A673 (cell line): ENCODE results near the gene FBXL17. TPM values are rescaled to one million over a fixed set of nuclear protein-coding genes. Genes with fewer than 3 reads are reported as not detected.

Source experiments
- BruUV-seq: library from RNA; stranded (reverse); fragments of 400-500 nt; replicated peaks from 2 replicates; lab custom pipeline; 2021; lab: Mats Ljungman, UMichigan
- CTCF ChIA-PET: fragments of 300-600 bp; sonication (Branson Sonifier 250); formaldehyde crosslinking; loops from one replicate; lab custom pipeline; 2022; ENCODE audit warnings: antibody characterized with exemption; lab: Charles Lee
- POLR2A ChIA-PET: fragments of 300-600 bp; sonication (Branson Sonifier 250); formaldehyde crosslinking; loops from one replicate; lab custom pipeline; 2022; ENCODE audit warnings: antibody characterized with exemption; ENCODE audit not compliant: low non-redundant PET; lab: Charles Lee
- DNase-seq: peaks from one replicate; pipeline ENCODE4 v3.0.0-alpha.2; 2015; ENCODE audit warnings: low spot score
- H3K27ac ChIP-seq: fragments of 200-600 bp; sonication (generic); 2 replicates; pipeline ENCODE4 v1.5.1; 2016; ENCODE audit warnings: mixed run types, low read depth, mild to moderate bottlenecking, mixed read lengths, antibody characterized with exemption, low read length; ENCODE audit not compliant: poor library complexity, severe bottlenecking
- H3K27me3 ChIP-seq: fragments of 200-600 bp; sonication (generic); replicated peaks from 2 replicates; pipeline ENCODE4 v1.6.1; 2017; ENCODE audit warnings: mixed run types, low read depth, mild to moderate bottlenecking, mixed read lengths, antibody characterized with exemption, low read length; ENCODE audit not compliant: insufficient read depth, poor library complexity
- H3K36me3 ChIP-seq: fragments of 200-600 bp; sonication (generic); 2 replicates; pipeline ENCODE4 v1.6.1; 2016; ENCODE audit warnings: mixed run types, mild to moderate bottlenecking, mixed read lengths, antibody characterized with exemption, low read length; ENCODE audit not compliant: insufficient read depth, poor library complexity, severe bottlenecking
- H3K4me1 ChIP-seq: fragments of 200-600 bp; sonication (generic); 2 replicates; pipeline ENCODE4 v1.6.1; 2017; ENCODE audit warnings: mixed run types, mild to moderate bottlenecking, mixed read lengths, antibody characterized with exemption, low read length; ENCODE audit not compliant: insufficient read depth, poor library complexity, severe bottlenecking
- H3K4me3 ChIP-seq: fragments of 200-600 bp; sonication (generic); 2 replicates; pipeline ENCODE4 v1.5.1; 2016; ENCODE audit warnings: low read depth, mixed run types, mild to moderate bottlenecking, mixed read lengths, low read length; ENCODE audit not compliant: poor library complexity, severe bottlenecking
- H3K9me3 ChIP-seq: fragments of 200-600 bp; sonication (generic); 2 replicates; pipeline ENCODE4 v1.6.1; 2016; ENCODE audit warnings: mixed run types, low read depth, mild to moderate bottlenecking, mixed read lengths, antibody characterized with exemption, low read length; ENCODE audit not compliant: poor library complexity, severe bottlenecking
- CTCF ChIP-seq: fragments of 300-800, 200-600 bp; sonication (generic); conservative IDR thresholded peaks from 2 replicates; pipeline ENCODE4 v1.5.1; 2017; ENCODE audit warnings: low read depth, mild to moderate bottlenecking, antibody characterized with exemption, low read length, moderate library complexity, mixed read lengths
- EZH2 ChIP-seq: fragments of 200-600 bp; sonication (generic); IDR thresholded peaks from 2 replicates; pipeline ENCODE4 v1.6.1; 2017; ENCODE audit warnings: borderline replicate concordance, low read depth, mild to moderate bottlenecking, mixed read lengths, antibody characterized with exemption, low read length; ENCODE audit not compliant: poor library complexity, severe bottlenecking
- intact Hi-C: fragments of 100-400 bp; cut with micrococcal nuclease; formaldehyde crosslinking; loops from one replicate; pipeline ENCODE4 v1.10.0; 2022; ENCODE audit not compliant: unreplicated experiment
- total RNA-seq: library from RNA; stranded (reverse); gene quantifications from 2 replicates; pipeline ENCODE4 v1.2.3, GENCODE V29; 2021

Gene FBXL17
- total RNA-seq, 1 experiment from 2014 or later = 5.7 TPM

GRCh38 chr5:107815109-107815508, 566.8 kb downstream of the FBXL17 start:
- TF ChIP-seq CTCF (no peak), EZH2 (no peak)
- CTCF ChIA-PET = no interaction called here
- POLR2A ChIA-PET = no interaction called here
- no peaks in the 10 kb centered on the region for H3K9me3 ChIP-seq
- intact Hi-C loops = no loop called here
- no peak overlapping the region for H3K4me3 ChIP-seq
- no peak for DNase-seq
- H3K27me3 ChIP-seq = peaks cover 81% of the 10 kb centered on the region
- H3K27ac ChIP-seq = no peak overlapping the region
- H3K4me1 ChIP-seq = no peaks in the 10 kb centered on the region
- H3K36me3 ChIP-seq = no peaks in the 10 kb centered on the region
- no TSS peak for BruUV-seq

- H3K36me3 ChIP-seq = no peaks in the 10 kb centered on the region
- H3K4me3 ChIP-seq = no peak overlapping the region
- CTCF ChIA-PET = no interaction called here
- no peak overlapping the region for H3K27ac ChIP-seq
- DNase-seq = no peak
- H3K27me3 ChIP-seq = peaks cover 81% of the 10 kb centered on the region
- TF ChIP-seq CTCF (no peak), EZH2 (no peak)
- H3K9me3 ChIP-seq = no peaks in the 10 kb centered on the region
- POLR2A ChIA-PET = no interaction called here
- intact Hi-C loops = no loop called here
- no TSS peak for BruUV-seq
- no peaks in the 10 kb centered on the region for H3K4me1 ChIP-seq
Measured at GRCh38 chr5:107814183-107814827, 567.6 kb downstream of the FBXL17 start.

GRCh38 chr5:107813559-107813958, 568.3 kb downstream of the FBXL17 start:
- intact Hi-C loops = no loop called here
- no peak for TF ChIP-seq CTCF
- no peak for TF ChIP-seq EZH2
- Histone ChIP-seq H3K27me3 (peaks cover 81% of the 10 kb centered on the region), H3K27ac (no peak overlapping the region), H3K9me3 (no peaks in the 10 kb centered on the region), H3K36me3 (no peaks in the 10 kb centered on the region), H3K4me3 (no peak overlapping the region), H3K4me1 (no peaks in the 10 kb centered on the region)
- ChIA-PET POLR2A (no interaction called here), CTCF (no interaction called here)
- BruUV-seq = no TSS peak
- DNase-seq = no peak
